ENCODE measurements around the gene USF1.
"Not testable (repeated sequence)": the region's sequence is repeated elsewhere in the genome, so short reads cannot be mapped to it uniquely, and the experiment has no call there.

Gene USF1

GRCh38 chr1:161018631-161018930 lies 27.2 kb downstream of the USF1 start:
- no peak for DNase-seq

GRCh38 chr1:161017756-161018630 lies 27.8 kb downstream of the USF1 start:
- no peak for DNase-seq

- DNase-seq: not testable (repeated sequence)
Measured at GRCh38 chr1:161017181-161017580, 28.6 kb downstream of the USF1 start.

GRCh38 chr1:161016683-161017082 lies 29.1 kb downstream of the USF1 start:
- not testable (repeated sequence) for DNase-seq

GRCh38 chr1:161013488-161014230 lies 32.1 kb downstream of the USF1 start:
- peak; percentile 15 for DNase-seq

- DNase-seq: no peak
Measured at GRCh38 chr1:161013131-161013487, 32.7 kb downstream of the USF1 start.

- no peak for DNase-seq
Measured at GRCh38 chr1:161012420-161012819, 33.4 kb downstream of the USF1 start.

- DNase-seq: no peak
Measured at GRCh38 chr1:161009602-161010211, 36.1 kb downstream of the USF1 start.

GRCh38 chr1:161008869-161009510 lies 36.8 kb downstream of the USF1 start:
- no peak for DNase-seq

- DNase-seq: no peak
Measured at GRCh38 chr1:161007369-161007768, 38.4 kb downstream of the USF1 start.

- no peak for DNase-seq
Measured at GRCh38 chr1:161006563-161006962, 39.2 kb downstream of the USF1 start.

GRCh38 chr1:161001525-161001924 lies 44.3 kb downstream of the USF1 start:
- DNase-seq: no peak

GRCh38 chr1:161000736-161001480 lies 44.9 kb downstream of the USF1 start:
- DNase-seq: no peak

- no peak for DNase-seq
Measured at GRCh38 chr1:160999376-160999775, 46.4 kb downstream of the USF1 start.

- DNase-seq: peak; percentile 7
Measured at GRCh38 chr1:160997323-160998038, 48.3 kb downstream of the USF1 start.

- DNase-seq: no peak
Measured at GRCh38 chr1:160996178-160996577, 49.6 kb downstream of the USF1 start.

- DNase-seq: no peak
Measured at GRCh38 chr1:160993544-160994193, 52.1 kb downstream of the USF1 start.

- not testable (repeated sequence) for DNase-seq
Measured at GRCh38 chr1:160992036-160992435, 53.7 kb downstream of the USF1 start.
